WTC11 (cell line): ENCODE data around the gene NEDD4L.

Source experiments
- CREM ChIP-seq: sonication (generic); formaldehyde crosslinking; IDR thresholded peaks from 2 replicates; pipeline ENCODE4 v1.8.1; 2022; ENCODE audit warnings: mild to moderate bottlenecking, missing genetic modification reagents, moderate library complexity
- NFE2L1 ChIP-seq: sonication (generic); formaldehyde crosslinking; IDR thresholded peaks from 2 replicates; pipeline ENCODE4 v1.8.1; 2023; ENCODE audit warnings: missing genetic modification reagents
- PRRX2 ChIP-seq: fragments of 250-450 bp; sonication (Bioruptor Pico); IDR thresholded peaks from 2 replicates; pipeline ENCODE4 v1.8.0; 2021; ENCODE audit warnings: mild to moderate bottlenecking
- SP1 ChIP-seq: sonication (generic); formaldehyde crosslinking; conservative IDR thresholded peaks from 2 replicates; pipeline ENCODE4 v1.8.1; 2022; ENCODE audit warnings: missing genetic modification reagents
- TF ChIP-seq, protein P1 (sequence below): sonication (generic); formaldehyde crosslinking; IDR thresholded peaks from 2 replicates; pipeline ENCODE4 v1.8.0; 2022; ENCODE audit warnings: mild to moderate bottlenecking, missing genetic modification reagents

DNA sequence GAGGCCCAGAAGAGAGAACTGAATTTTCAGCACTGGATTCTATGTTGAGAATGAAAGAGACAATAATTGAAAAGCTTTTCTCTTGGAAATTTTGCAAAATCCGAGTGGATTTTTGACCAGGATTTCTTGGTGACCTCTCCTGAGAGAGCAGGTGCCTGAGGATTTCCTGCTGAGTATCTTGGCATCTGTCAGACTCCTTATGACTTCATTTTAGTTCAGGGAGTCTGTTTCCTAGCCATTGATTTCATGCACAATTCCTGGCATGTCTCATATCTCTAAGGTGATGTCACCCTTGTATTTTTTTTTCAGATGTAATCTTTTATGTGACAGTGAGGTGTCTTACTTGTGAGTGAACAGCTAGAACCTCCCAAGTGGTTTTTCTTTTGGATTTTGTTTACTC is 195.9 kb downstream of the NEDD4L start:
- TF ChIP-seq CREM (no peak), NFE2L1 (no peak), SP1 (CRISPR knock-in tag) (no peak), PRRX2 (no peak)
- TF ChIP-seq, protein P1, sequence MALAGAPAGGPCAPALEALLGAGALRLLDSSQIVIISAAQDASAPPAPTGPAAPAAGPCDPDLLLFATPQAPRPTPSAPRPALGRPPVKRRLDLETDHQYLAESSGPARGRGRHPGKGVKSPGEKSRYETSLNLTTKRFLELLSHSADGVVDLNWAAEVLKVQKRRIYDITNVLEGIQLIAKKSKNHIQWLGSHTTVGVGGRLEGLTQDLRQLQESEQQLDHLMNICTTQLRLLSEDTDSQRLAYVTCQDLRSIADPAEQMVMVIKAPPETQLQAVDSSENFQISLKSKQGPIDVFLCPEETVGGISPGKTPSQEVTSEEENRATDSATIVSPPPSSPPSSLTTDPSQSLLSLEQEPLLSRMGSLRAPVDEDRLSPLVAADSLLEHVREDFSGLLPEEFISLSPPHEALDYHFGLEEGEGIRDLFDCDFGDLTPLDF (CRISPR knock-in tag) = no peak
